Measurements from ENCODE around the gene THRB.

THRB gene

DNA sequence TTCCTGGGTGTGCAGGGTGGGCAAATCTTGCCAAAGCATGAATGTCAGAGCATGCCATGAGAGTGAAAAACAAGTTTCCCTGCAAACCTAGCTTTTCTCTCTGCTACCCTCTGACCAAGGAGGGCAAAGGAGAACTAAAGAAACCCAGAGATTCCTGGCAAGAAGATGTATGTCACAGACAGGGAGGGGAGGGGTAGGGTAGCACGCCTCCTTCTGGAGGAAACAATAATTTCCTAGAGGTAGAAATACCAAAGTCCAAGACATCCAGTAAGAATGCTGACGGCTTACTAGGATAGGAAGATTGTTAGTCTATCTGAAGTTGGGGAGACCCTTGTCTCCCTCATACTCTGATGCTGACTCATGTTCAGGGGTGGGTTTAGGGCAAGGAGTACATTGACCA lies 345.6 kb downstream of the THRB start:
- DNase-seq (ENCODE audit: low read depth, low spot score), result peak; percentile 21

DNA sequence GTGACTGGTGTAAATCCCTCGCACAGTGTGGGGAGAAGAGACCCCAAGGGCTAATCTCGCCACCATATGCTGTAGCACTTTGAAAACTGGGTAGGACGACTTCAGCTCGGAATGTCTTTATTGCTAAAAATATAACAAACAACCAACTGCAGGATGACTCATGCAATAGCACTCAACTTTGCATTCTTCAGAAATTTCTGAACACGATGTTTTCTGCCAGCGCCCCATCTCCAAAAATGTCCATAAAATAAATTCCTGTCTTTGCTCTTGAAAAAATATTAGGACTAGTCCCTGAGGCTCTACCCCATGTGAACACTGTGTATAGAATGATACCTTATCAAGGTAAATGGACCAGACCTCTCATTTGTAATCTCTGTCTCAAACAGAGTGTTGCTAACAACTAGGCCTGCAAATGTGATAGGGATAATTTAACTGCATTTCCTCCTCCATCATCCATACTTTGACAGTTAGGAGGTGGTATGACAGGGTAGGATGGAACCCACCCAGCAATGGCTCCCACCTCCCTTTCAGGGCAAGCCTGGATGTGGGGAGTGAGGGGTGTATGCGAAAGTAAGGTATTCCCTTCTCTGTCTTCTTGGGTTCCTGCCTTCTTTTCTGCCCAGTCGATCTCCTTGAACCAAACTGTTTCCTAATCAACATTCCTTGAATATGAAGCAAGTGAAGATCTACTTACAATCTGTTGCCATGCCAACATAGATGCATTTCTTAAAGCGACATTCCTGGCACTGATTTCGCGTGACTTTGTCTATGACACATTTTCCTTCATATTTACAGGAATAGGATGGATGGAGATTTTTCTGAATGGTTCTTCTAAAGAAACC lies 348.4 kb downstream of the THRB start:
- DNase-seq (ENCODE audit: low read depth, low spot score), result no peak

DNA sequence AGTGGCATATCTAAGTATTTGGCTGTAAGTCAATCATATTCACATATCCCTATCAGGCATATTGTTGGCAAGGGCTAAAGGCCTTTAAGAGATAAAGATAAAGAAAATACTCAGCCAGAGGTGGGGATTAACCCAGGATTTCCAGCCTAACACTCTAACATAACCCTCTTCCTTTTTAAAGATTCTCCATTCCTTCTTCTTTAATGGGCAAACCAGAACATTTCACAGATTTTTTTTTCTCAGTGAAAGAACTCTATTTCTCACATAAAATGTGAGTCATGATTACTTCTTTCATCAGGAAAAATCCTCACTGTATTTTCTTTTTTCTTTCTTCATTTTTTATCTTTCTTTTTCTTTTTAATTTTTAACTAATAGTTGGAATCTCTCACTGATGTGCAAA lies 349.2 kb downstream of the THRB start:
- DNase-seq (ENCODE audit: low read depth, low spot score), result no peak

DNA sequence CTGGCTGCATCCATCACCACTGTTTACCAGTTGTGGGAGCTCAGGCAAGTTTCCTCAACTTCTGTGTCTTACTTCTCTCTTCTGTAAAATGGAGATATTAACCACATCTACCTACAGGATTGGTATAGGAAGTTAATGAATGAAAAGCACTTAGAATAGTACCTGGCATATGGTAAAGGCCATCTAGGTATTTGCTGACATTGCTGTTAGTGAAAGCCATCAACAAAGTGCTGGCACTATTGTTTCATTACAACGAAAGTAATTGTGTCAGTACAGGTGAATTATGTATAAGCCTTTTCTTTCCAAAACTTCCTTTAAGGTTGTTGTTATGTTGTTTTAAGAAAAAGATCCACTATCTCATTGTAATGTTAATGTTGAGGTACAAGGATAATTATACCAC lies 352.5 kb downstream of the THRB start:
- no peak for DNase-seq (ENCODE audit: low read depth, low spot score)

DNA sequence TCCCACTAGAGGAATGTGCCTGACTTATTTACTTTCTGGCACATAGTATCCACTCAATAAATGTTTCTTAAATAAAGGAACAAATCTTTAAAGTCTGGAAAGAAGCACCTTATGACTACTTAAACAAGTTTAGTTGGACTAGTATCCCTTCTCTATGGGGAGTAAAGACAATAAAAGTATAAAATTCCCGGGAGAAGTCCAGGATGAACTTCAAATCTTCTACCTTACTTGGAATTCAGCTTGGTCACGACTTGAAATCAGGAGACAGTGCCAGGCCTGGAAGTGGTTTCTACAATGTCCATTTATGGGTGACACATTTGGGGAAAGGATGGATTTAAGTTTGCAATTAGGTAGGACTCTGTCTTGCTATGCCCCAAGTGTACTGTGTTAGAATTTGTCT lies 353.1 kb downstream of the THRB start:
- DNase-seq (ENCODE audit: low read depth, low spot score), result no peak

DNA sequence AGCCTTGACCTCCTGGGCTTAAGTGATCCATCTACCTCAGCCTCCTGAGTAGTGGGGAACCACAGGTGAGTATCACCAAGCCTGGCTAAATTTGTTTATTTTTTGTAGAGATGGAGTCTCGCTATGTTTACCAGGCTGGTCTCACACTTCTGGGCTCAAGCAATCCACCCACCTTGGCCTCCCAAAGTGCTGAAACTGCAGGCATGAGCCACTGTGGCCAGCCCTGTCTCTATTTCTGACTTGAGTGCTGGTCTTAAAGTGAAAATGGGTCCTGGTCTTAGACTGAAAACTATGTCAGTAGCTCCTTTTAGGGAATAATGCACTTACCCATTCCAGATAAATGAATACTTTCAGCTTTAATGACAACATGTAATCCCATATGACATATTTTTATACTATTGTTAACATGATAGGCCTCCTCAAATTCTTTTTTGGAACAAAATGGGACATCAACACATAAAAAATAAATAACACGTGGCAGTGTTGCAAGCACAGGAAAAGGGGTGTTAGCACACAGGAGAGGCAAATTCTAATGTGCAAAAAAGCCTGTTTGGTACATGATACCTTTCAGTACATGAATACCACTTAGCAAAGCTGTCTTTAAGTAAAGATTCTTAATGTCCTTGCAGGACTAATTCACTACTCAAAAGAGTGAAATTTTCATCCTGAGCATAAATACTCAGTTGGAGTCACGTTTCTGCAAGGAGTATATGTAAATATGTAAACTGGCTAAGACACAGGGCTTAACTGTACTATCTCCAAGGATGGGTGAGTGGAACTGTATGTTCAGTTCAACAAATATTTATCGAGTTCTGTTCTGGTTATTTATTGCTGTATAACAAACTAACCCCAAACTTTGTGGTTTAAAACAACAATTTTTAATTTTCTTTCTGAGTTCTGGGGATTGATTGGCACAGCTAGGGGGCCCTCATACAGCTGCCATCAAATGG lies 354.9 kb downstream of the THRB start:
- no peak for DNase-seq (ENCODE audit: low read depth, low spot score)

DNA sequence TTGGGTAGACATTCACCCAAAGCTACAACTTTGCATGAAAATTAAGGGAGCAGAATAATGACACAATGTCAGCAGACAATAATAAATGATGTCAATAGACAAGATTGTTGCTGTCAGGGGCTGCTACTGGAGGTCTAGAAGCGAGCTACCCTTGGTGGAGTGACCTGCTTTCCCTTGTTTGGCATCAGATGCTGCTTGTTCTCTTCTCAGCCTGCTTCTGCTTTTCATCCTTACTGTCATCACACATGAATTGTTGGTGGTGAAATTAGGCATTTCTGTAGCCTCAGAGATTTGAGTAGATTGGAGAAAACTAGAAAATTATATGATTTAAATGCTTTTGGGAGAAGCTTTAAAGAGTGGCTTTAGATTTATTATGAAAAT lies 355.8 kb downstream of the THRB start:
- no peak for DNase-seq (ENCODE audit: low read depth, low spot score)

DNA sequence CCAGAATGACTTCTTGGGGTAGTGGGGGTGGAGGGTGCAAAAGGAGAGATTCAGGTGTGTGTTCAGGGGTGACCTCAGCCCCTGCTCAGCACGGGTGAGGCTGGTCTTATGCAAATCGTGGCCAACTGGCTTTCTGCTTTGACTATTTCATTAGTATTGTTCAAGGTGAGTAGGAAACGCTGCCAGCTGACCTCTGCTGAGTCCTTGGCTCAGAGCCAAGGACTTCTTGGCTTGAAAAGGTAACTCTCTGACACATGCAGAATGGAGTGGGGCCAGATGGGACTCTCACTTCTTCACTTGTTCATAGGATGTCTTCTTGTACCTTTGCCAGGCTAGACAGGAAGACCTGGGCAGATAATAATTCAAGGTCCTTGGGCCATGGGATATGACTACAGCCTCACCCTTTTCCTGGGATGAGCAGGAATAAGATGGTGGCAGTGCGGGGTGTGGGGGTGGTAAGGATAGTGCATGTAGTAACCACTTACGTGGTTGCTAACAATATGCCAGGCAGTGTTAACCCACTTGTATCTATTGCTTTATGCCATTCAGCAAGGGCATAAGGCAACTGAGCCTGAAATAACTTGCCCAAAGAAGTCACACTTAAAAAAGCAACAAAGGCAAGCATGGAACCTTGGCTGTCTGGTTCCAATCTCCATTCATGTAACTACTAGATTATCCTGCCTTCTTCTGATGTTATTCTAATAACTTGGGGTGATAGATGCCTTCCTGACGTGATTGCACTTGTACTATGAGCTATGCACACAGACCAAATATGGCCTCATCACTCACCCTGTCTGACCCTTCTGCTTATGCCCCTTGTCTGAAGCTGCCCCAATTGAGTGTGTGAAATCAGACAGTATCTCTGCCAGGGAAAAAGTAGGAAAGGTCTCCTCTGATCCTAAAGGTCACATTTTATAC lies 356.4 kb downstream of the THRB start:
- DNase-seq (ENCODE audit: low read depth, low spot score), result no peak

DNA sequence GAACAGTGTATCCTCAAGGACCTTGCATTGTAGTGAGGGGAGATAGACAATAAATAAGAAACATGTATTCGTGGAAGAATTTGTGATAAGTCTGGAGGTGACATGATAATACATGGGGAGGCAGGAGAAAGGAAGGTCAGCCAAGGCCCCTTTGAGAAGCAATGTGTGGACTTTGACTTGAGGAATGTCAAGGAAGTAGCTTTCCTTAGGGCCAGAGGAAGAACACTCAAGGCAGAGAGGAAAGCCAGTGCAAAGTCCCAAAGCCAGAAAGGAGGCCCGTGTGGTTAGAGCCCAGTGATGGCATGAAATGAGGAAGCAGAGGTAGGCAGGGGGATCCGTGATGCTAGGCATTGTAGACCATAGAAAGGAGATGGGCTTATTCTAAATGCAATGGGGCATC lies 357.3 kb downstream of the THRB start:
- no peak for DNase-seq (ENCODE audit: low read depth, low spot score)

DNA sequence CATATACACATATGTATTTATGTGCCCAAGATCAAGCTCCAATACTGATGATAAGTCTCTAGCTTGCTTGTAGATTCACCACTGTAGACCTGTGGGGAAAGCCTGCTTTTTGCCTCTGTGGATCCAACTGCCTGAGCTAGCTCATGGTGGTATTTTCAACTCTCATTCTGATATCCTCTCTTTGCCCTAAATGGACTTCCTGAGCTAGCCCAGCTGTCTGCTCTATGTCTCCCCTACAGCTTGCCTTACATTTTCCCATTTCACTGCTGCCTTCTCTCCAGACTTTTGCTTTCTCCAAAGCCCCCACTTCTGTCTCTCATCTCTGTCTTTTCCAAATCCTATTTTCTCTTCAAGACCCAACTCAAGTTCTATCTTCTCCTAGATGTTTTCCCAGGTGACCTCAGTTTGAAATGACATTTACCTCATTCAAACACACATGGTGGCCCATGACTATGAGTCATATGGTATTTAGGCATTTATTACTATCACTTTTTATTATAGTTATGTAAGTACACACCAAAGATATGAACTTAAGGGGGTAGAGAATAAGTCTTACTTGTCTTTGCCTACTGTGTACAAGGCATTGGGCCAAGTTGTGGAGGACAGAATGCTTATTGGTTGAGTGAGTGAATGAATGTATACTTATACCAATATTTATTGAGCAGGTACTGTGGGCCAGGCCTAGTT lies 357.9 kb downstream of the THRB start:
- DNase-seq (ENCODE audit: low read depth, low spot score), result no peak

DNA sequence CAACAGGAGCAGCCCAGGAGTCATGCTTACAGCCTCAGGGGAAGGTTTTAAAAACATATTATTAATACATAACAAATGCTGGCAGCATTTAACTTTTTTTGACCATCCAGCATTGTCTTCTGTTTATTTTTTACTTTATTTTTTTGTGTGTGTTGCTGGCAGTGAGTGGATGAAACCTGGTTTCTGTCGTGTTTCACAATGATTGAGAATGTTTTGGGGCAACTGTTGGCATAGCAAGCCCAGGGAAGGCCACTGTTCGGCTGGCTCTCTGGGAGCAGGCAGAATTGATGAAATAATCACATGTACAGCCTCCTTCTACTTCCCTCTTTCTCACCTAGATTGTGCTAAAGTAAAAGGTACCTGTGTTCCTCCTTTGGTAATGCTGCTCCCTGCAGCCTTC lies 359.4 kb downstream of the THRB start:
- DNase-seq (ENCODE audit: low read depth, low spot score), result no peak

DNA sequence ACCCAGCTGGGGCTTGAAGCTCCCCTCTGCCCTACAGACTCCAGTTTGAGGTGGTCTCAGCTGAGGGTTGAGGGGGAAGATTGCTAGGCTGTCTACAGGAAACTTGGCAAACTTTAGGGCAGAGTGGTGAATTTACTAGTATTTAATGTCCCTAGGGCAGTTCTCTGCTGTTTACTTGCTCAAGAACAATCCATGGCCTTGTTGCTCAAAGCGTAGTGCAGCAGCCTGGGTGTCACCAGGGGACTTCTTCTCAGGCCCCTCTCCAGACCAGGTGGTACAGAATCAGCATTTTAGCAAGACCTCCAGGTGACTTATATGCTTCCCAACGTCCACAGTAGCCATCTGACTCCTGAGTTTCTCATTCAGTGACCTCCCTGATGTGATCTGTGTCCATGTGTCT lies 360.7 kb downstream of the THRB start:
- no peak for DNase-seq (ENCODE audit: low read depth, low spot score)

DNA sequence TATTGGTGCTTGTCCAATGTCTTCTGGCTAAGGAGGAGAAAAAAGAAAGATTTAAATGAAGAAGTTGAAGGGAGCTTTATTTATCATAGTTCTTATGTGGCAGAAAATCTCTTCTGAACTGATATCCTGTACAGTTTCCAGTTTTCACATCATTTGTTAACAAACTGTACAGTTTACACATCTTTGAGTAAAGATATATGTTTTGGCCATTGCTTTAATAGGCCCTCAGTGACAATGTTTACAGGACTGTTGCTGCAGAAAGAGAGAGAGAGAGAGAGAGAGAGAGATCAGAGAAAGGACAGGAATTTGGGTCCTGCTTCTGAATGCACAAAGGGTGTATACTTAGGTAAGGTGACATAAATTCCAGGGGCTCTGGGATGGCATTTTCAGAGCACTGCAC lies 361.2 kb downstream of the THRB start:
- DNase-seq (ENCODE audit: low read depth, low spot score), result no peak

DNA sequence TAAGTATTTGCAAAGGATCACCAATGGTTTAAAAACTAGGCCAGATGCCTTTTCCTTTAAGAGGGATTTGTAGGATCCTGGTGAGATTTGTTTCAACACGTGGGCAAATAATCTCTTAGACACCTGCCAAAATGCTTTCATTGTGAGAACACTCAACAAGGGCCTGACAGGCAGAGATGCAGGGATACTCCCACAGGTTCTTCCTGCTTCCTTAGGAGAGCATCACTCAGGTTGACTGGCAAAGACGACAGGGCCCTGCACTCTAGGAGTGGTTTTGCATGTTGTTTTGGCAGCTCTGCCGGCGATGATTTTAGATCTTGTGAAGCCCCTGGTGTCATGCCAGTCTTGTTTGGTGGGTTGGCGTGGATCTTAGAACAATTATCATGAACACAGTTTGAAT lies 365.1 kb downstream of the THRB start:
- DNase-seq (ENCODE audit: low read depth, low spot score), result no peak

DNA sequence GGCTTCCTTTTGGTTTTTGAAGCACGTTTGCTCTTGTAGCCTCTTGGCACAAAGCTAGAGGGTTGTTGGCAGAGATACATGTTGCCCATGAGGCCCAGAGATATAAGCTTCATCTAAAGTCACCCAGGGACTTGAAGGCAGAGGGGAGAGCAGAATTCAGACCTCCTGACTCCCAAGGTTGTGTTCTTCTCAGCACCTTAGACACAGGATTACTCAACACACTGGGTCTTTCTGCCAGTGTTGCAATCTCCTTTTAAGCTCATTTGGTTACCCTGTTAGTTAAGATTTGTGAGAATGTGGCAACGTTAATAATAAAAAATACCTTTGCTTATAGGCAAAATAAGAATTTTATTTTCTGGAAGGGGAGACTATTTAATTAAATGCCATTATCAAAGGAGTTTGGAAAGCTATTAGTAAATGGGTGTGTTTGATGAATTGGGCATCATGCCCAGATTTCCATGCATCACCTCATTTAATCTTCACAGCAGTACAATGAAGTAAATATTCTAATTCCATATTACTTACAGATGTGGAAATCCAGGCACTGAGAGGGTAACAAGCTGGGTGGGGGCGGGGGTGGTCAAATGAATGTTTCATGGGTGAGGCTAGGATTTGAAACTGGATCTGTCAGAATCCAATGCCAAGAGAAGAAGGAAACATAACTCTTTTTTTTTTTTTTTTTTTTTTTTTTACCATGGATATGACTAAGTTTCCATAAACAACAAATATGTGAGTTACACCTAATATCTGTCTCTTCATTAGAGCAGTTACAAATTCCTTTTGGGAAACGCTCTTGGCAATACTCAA lies 366.2 kb downstream of the THRB start:
- no peak for DNase-seq (ENCODE audit: low read depth, low spot score)

DNA sequence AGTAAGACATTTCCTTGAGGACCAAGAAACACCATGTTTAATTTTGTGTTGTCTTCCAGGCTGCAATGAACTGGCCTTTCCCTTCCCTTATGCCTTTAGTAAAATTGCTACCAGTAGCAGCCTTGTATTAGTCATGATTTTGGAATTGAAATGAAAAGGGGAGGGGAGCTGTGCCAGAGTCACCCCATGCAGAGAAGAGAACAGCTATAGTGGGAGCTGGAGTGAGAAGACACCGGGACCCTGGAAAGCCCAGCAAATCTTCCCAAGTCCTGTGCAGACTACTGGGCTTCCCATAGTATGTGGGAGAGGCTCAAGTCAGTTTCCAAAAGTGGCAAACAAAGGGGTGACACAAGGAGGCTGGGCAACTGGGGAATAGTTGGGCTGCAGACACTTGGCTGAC lies 371.1 kb downstream of the THRB start:
- DNase-seq (ENCODE audit: low read depth, low spot score), result no peak

DNA sequence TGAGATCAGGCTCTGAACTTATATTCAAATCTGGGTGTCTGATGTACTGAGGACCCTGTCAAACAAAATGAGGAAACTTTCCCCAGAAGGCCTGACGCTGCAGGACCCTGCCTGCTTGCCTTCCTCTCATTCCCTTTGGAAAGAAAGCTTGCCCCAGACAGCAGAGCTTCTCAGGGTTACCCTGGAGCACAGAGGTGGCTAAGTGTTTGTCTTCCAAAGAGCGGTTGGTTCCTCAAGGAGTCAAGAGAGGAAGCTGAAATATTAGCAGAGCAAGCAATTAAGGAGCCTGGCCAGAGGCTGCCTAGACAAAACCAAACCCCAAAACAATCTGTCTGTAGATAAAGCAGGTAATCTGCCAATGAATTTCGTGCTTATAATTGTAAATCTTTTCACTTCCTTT lies 374.2 kb downstream of the THRB start:
- DNase-seq (ENCODE audit: low read depth, low spot score), result no peak

DNA sequence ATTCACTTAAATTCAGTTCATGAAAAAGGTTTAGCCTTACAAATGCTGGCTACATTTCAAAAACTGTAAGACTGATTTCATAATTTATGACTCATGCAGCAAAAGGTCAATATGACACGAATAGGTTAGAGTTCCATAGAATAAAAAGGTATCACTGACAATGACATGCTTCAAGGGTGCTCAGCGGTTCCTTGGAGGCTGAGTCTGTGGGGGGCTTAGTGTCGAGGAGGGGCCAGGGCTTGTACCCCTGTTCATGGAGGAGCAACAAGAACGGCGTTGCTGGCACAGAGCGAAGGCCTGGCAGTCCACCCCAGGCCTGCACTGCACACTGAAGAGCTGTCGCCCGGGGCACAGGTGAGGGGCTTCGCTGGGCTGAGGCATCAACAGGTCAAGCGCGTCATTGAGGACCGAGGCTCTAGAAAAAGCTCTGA lies 375.3 kb downstream of the THRB start:
- DNase-seq (ENCODE audit: low read depth, low spot score), result no peak

DNA sequence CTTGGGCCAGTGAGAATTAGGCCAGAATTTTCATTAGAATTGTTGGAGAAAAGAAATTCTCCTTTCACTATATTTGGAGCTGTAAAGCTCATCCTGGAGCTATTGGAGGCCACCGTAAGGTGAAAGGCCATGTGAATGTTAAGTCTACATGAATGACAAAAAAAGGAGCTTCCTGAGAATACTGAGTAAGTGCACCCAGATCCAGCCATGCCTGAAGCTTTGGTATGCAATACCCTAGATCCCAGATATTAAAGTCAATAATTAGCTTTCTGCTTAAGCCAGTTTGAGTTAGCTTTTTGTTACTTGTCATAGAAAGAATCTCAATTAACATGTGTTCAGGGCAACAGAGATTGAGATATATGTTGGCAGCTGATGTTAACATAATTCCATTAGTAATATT lies 377.1 kb downstream of the THRB start:
- DNase-seq (ENCODE audit: low read depth, low spot score), result no peak

DNA sequence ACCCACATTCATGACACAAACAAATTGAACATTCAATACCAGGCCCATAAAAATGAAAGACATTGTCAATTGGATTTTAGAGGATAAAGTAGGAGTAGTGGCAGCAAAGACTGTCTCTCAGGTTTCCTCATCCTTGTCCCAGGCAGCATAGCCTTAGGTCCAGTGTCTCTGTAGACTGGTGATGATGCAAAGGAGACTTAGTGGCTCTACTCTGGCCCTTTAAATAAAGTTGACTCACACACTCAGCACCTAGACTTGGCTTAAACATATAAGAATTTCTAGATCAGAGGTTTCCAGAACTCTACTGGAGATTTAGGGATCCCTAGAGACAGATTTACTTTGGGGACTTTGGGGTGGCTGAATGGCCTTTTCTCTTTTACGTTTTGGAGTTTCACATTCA lies 382.9 kb downstream of the THRB start:
- no peak for DNase-seq (ENCODE audit: low read depth, low spot score)

All from ELF-1 (cell line).